Retinal pigment epithelial cell (primary cell): ENCODE results near the gene FAM120C.

ENCODE experiments used
- DNase-seq: peaks from one replicate; pipeline ENCODE4 v3.0.0-alpha.2; 2010; ENCODE audit warnings: low read depth
- H3K4me3 ChIP-seq: 2 replicates; pipeline ENCODE4 v1.5.1; 2011; ENCODE audit warnings: mild to moderate bottlenecking, low read length, control low read depth, moderate library complexity
- TF ChIP-seq, protein P1 (sequence below): conservative IDR thresholded peaks from 2 replicates; pipeline ENCODE4 v1.5.1; 2011; ENCODE audit warnings: low read depth, low read length, control low read depth, inconsistent platforms

Gene FAM120C

DNA sequence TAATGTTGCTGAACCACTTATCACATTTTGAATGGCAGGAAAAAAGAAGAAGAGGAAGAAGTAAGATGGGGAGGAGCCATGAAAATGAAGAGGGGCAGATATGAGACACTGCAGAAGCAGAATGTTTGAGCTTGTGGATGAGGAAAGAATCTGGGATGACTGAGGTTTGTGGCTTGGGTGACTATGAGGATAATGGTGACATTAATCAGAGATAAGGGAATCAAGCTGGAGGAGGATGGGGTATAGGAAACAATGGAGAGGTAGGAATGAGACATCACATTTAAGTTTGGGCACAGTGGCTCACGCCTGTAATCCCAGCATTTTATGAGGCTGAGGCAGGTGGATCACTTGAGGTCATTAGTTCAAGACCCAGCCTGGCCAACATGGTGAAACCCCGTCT is 119.7 kb downstream of the FAM120C start:
- H3K4me3 ChIP-seq = no peak overlapping the region
- DNase-seq = no peak
- TF ChIP-seq, protein P1, sequence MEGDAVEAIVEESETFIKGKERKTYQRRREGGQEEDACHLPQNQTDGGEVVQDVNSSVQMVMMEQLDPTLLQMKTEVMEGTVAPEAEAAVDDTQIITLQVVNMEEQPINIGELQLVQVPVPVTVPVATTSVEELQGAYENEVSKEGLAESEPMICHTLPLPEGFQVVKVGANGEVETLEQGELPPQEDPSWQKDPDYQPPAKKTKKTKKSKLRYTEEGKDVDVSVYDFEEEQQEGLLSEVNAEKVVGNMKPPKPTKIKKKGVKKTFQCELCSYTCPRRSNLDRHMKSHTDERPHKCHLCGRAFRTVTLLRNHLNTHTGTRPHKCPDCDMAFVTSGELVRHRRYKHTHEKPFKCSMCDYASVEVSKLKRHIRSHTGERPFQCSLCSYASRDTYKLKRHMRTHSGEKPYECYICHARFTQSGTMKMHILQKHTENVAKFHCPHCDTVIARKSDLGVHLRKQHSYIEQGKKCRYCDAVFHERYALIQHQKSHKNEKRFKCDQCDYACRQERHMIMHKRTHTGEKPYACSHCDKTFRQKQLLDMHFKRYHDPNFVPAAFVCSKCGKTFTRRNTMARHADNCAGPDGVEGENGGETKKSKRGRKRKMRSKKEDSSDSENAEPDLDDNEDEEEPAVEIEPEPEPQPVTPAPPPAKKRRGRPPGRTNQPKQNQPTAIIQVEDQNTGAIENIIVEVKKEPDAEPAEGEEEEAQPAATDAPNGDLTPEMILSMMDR = no peak

DNA sequence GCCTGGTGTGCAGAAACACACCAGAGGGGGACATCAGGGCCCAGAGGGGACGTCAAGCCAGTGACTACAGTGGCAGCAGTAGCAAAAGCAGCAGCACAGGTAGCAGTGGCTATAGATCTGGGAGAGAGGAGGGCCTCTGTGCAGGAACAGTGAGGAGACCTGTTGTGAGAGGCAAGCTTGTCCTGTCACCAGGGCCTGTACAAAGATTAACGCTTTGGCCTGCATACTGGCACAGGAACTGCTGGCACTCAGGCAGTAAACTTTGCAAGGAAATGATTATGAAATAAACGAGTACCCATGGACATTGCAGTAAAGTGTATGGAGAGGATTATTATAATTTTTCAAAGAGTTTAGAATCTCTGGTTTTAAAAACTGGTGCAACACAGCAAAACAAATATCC is 133.3 kb downstream of the FAM120C start:
- TF ChIP-seq, protein P1 = no peak
- no peak for DNase-seq
- H3K4me3 ChIP-seq = no peak overlapping the region

DNA sequence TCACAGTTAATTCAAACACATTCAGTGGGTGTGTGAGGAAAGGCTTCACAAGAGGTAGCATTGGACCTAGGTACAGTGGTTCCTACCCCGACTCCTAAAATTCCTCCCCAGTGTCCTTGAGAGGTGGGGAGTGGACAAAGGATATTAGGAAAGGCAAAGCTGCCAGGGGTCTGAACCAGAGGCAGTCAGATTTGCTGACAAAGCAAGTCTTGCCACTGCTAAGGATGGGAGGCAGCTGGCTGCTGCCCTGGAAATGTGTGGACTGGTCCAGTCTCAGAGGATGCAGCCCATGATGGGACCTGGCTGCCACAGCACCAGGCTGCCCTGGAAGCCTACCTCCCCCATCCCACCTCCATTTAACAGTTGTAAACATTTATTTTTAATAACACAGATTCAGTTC is 134.6 kb downstream of the FAM120C start:
- DNase-seq = no peak
- H3K4me3 ChIP-seq = no peak overlapping the region
- TF ChIP-seq, protein P1 = no peak

DNA sequence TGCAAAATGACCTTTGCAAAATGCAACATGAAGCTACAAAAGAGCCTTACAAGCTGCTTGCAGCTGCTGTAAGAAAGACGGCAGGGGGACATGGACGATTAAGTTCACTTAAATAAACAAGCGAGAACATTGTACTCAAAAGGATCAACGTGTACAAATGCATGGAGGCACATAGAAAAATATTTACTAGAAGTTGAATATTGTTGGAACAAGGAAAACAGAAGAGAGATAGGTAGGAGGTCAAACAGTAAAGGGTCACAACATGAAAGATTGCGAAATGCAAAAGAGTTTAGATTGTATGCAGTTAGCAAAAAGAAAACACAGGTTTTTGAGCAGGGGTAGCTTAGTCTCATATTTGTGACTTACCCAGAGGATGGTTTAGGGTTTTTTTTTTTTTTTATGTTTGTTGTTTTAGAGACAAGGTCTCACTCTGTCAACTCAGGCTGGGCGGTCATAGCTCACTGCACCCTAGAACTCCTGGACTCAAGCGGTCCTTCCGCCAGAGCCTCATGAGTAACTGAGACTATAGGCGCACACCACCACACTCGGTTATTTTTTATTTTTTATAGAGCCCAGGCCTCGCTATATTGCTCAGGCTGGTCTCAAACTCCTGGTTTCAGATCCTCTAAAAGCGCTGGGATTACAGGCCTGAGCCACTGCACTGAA is 137.4 kb downstream of the FAM120C start:
- DNase-seq = no peak
- H3K4me3 ChIP-seq = no peak overlapping the region
- TF ChIP-seq, protein P1 = no peak

DNA sequence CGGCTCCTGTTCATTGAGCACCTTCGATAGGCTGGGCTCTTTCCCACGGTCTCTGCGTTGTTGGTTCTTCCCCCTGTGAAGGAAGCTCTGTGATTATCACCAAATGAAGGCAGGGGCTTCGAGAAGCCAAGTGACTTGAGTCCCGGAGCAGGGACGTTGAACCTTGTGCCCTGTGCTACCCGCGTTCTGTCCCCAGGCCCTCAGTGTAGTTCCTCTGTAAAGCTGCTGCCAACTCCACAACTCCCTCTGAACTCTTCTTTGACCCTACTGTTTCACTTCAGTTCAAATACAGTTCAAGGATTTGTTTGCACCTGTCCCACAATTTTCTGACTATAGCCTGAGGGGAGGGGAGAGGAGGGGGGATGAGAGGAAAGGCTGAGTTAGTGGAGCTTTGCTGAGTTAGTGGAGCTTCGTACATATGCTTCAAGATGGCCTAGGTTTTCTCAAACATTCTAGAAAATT is 138.1 kb downstream of the FAM120C start:
- DNase-seq = peak; percentile 4
- TF ChIP-seq, protein P1 = no peak
- peak overlapping the region; percentile 36 for H3K4me3 ChIP-seq

DNA sequence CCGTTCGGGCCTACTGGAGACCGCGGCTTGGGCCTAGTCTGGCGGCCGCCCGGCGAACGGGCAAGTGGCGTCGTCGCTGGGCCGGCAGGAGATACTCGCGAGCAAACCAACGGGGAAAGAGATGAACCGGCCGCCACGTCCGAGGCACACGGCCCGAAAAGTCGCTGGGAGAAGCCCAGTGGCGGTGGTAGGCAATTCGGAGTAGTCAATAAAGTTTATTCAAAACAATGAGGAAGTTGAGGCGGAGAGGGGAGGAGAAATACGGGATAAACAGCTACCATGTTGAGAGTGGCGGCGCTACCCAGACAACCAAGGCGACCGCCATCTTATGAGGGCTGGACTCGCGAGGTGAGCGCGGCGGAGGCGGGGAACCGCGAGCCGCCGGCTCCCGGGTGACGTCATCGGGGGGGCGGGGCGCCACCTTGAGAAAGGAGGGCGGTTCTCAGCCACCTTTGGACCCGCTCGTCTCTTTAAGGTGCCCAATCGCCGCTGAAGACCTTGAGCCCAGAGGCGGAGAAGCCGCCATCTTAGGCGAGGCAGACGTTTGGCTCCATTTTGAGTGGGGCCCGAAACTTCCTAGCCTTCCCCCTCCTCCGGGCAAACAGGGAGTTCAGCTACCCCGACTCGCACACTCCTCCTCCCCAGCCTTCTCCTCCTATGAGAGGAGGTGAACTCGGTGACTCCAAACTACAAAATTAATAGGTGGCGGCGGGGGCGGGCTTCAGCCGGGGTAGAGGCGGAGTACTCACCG is 138.8 kb downstream of the FAM120C start, which contains the start of gene PHF8:
TSS of gene PHF8 (minus strand) at position 348 of the 751 bp plus-strand sequence. CDS start 1,745 bp downstream, outside the sequence.
- TF ChIP-seq, protein P1 = no peak
- DNase-seq = peak; percentile 84
- peak within 1 kb of the TSS; percentile 75 for H3K4me3 ChIP-seq
